Panc1 (cell line): ENCODE results near the gene FANCD2. TPM values are rescaled to one million over a fixed set of nuclear protein-coding genes. Genes with fewer than 3 reads are reported as not detected.

Experiments used
- ATAC-seq: fragments of 200-7000 bp; cut with Tn5 transposase; 2 replicates; pipeline ENCODE4 v1.9.1; 2020; ENCODE audit warnings: mild to moderate bottlenecking, moderate library complexity
- BruUV-seq: library from RNA; stranded (reverse); fragments of 400-500 nt; replicated peaks from 2 replicates; lab custom pipeline; 2021; lab: Mats Ljungman, UMichigan
- CTCF ChIA-PET: fragments of 300-600 bp; sonication (Branson Sonifier 250); formaldehyde crosslinking; loops from one replicate; lab custom pipeline; 2022; ENCODE audit warnings: antibody characterized with exemption; lab: Charles Lee
- POLR2A ChIA-PET: fragments of 300-600 bp; sonication (Branson Sonifier 250); formaldehyde crosslinking; loops from one replicate; lab custom pipeline; 2022; ENCODE audit warnings: antibody characterized with exemption; lab: Charles Lee
- DNase-seq: peaks from one replicate; pipeline ENCODE4 v3.0.0-alpha.2; 2010; ENCODE audit warnings: low read depth, low spot score
- H3K27ac ChIP-seq: 2 replicates; pipeline ENCODE4 v1.5.1; 2011; ENCODE audit warnings: mild to moderate bottlenecking, low read length, inconsistent platforms
- H3K27me3 ChIP-seq: fragments of 200-500 bp; sonication (Bioruptor generic); 2 replicates; pipeline ENCODE4 v1.6.0; 2014; ENCODE audit warnings: low read length, inconsistent platforms; ENCODE audit not compliant: control insufficient read depth, insufficient read depth
- H3K36me3 ChIP-seq: fragments of 200-500 bp; sonication (Bioruptor generic); 2 replicates; pipeline ENCODE4 v1.5.1; 2014; ENCODE audit warnings: inconsistent platforms, mild to moderate bottlenecking, low read length, moderate library complexity; ENCODE audit not compliant: control insufficient read depth, insufficient read depth
- H3K4me1 ChIP-seq: 2 replicates; pipeline ENCODE4 v1.5.1; 2011; ENCODE audit warnings: inconsistent platforms, mild to moderate bottlenecking, low read length, moderate library complexity; ENCODE audit not compliant: control insufficient read depth, insufficient read depth
- H3K4me3 ChIP-seq, 2 experiments: 2 replicates each; pipeline ENCODE4 v1.5.1; 2011 to 2012; ENCODE audit warnings: low read depth in 2 of 2, low read length in 2 of 2, mild to moderate bottlenecking in 2 of 2, inconsistent platforms in 1 of 2, moderate library complexity in 1 of 2
- H3K9me3 ChIP-seq: fragments of 200-500 bp; sonication (Bioruptor generic); 2 replicates; pipeline ENCODE4 v1.5.1; 2014; ENCODE audit warnings: low read depth, mild to moderate bottlenecking, inconsistent platforms, low read length, moderate library complexity; ENCODE audit not compliant: control insufficient read depth, insufficient read depth
- CTCF ChIP-seq: fragments of 450-650 bp; IDR thresholded peaks from 2 replicates; pipeline ENCODE4 v1.5.1; 2017; ENCODE audit warnings: mild to moderate bottlenecking
- POLR2AphosphoS5 ChIP-seq: IDR thresholded peaks from 2 replicates; pipeline ENCODE4 v1.6.1; 2012; ENCODE audit warnings: mild to moderate bottlenecking, low read depth, low read length, moderate library complexity
- SIN3A ChIP-seq: IDR thresholded peaks from 2 replicates; pipeline ENCODE4 v1.6.1; 2012; ENCODE audit warnings: low read depth, mild to moderate bottlenecking, low read length, moderate library complexity, borderline replicate concordance; ENCODE audit not compliant: insufficient read depth
- TCF7L2 ChIP-seq: IDR thresholded peaks from 2 replicates; pipeline ENCODE4 v1.6.1; 2011; ENCODE audit warnings: mild to moderate bottlenecking, low read depth, low read length, inconsistent platforms
- in situ Hi-C: cut with HindIII; loops from 2 replicates; pipeline ENCODE4 v1.10.0; 2016; ENCODE audit warnings: low sequenced_read_pairs, low pct_unique_long_range_greater_than_20kb
- intact Hi-C: fragments of 100-400 bp; cut with micrococcal nuclease; formaldehyde crosslinking; loops from one replicate; pipeline ENCODE4 v1.10.0; 2022; ENCODE audit not compliant: unreplicated experiment
- total RNA-seq: library from RNA; stranded (reverse); gene quantifications from one replicate; pipeline ENCODE4 v1.2.1, GENCODE V29; 2021; ENCODE audit not compliant: unreplicated experiment
- TF ChIP-seq, protein P1 (sequence below), 2 experiments: IDR thresholded peaks; 2 replicates each; pipeline ENCODE4 v1.6.1; 2011 to 2012; ENCODE audit warnings: low read depth in 2 of 2, control low read depth in 1 of 2, low read length in 1 of 2, mild to moderate bottlenecking in 1 of 2, moderate library complexity in 1 of 2; ENCODE audit not compliant: insufficient read depth in 1 of 2

FANCD2 gene
- total RNA-seq, 1 experiment from 2014 or later: 20.0 TPM

DNA sequence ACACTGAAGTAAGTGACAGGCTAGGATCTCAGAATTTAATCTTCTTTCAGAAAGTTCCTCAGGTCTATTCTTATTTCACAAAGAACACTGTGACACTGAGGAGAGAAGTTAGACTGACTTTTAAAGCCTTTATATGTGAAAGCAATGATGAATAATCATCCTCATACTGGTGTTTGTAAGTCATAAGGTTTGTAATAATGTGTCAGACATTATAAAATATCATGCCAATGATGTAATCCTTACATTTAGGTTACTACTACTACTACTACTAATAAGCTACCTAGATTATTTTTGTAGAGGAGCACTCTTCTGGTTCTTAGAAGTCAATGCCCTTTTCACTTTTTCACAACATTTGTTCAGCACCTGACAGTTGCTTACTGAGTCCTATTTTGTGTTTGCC lies 48.4 kb downstream of the FANCD2 start:
- Histone ChIP-seq H3K9me3 (no peaks in the 10 kb centered on the region), H3K36me3 (peaks cover 2% of the 10 kb centered on the region; the same call in 1 of the 2 replicates), H3K27me3 (no peaks in the 10 kb centered on the region), H3K4me3 (no peak overlapping the region), H3K4me1 (no peaks in the 10 kb centered on the region), H3K27ac (no peak overlapping the region)
- in situ Hi-C loops (no loop called here), intact Hi-C loops (no loop called here)
- CTCF ChIA-PET: no interaction called here
- POLR2A ChIA-PET: interaction anchor here (0.6 kb wide), 1 partner anchor 12 kb away, joined by 3 read pairs; no protein-coding TSS in a partner anchor
- DNase-seq (no peak), ATAC-seq (no peak)
- no peak for TF ChIP-seq SIN3A
- no peak for TF ChIP-seq CTCF
- TF ChIP-seq POLR2AphosphoS5: no peak
- TF ChIP-seq TCF7L2: no peak
- TF ChIP-seq, protein P1, sequence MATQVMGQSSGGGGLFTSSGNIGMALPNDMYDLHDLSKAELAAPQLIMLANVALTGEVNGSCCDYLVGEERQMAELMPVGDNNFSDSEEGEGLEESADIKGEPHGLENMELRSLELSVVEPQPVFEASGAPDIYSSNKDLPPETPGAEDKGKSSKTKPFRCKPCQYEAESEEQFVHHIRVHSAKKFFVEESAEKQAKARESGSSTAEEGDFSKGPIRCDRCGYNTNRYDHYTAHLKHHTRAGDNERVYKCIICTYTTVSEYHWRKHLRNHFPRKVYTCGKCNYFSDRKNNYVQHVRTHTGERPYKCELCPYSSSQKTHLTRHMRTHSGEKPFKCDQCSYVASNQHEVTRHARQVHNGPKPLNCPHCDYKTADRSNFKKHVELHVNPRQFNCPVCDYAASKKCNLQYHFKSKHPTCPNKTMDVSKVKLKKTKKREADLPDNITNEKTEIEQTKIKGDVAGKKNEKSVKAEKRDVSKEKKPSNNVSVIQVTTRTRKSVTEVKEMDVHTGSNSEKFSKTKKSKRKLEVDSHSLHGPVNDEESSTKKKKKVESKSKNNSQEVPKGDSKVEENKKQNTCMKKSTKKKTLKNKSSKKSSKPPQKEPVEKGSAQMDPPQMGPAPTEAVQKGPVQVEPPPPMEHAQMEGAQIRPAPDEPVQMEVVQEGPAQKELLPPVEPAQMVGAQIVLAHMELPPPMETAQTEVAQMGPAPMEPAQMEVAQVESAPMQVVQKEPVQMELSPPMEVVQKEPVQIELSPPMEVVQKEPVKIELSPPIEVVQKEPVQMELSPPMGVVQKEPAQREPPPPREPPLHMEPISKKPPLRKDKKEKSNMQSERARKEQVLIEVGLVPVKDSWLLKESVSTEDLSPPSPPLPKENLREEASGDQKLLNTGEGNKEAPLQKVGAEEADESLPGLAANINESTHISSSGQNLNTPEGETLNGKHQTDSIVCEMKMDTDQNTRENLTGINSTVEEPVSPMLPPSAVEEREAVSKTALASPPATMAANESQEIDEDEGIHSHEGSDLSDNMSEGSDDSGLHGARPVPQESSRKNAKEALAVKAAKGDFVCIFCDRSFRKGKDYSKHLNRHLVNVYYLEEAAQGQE (IDR thresholded peaks at IDR 0.05; ENCODE audit: insufficient read depth in 1 of 2, low read depth in 2 of 2, low read length in 1 of 2): no peak
- no TSS peak for BruUV-seq

- in situ Hi-C loops (no loop called here), intact Hi-C loops (no loop called here)
- no peaks in the 10 kb centered on the region for H3K27me3 ChIP-seq
- TF ChIP-seq POLR2AphosphoS5: no peak
- TF ChIP-seq, protein P1 (IDR thresholded peaks at IDR 0.05; ENCODE audit: insufficient read depth in 1 of 2, low read depth in 2 of 2, low read length in 1 of 2): no peak
- TF ChIP-seq SIN3A: no peak
- TF ChIP-seq CTCF: no peak
- no peaks in the 10 kb centered on the region for H3K9me3 ChIP-seq
- no peak for DNase-seq
- no peaks in the 10 kb centered on the region; the same call in 1 of the 2 replicates for H3K36me3 ChIP-seq
- H3K4me1 ChIP-seq: no peaks in the 10 kb centered on the region
- H3K4me3 ChIP-seq: no peak overlapping the region
- no peak for ATAC-seq
- ChIA-PET POLR2A (interaction anchor here (0.6 kb wide), 2 partner anchors 41 to 61 kb away, joined by 5 to 6 read pairs; no protein-coding TSS in a partner anchor), CTCF (no interaction called here)
- no TSS peak for BruUV-seq
- no peak overlapping the region for H3K27ac ChIP-seq
These were observed 55.6 kb downstream of the FANCD2 start for GRCh38 chr3:10081871-10082270.
